Mucosa of stomach (tissue), 1 donor: ENCODE measurements around the gene TAX1BP3.

Experiments
- H3K27me3 ChIP-seq: one replicate; pipeline ENCODE4 v1.7.0; 2013; ENCODE audit warnings: mild to moderate bottlenecking, low read length; ENCODE audit not compliant: control insufficient read depth, insufficient read depth
- H3K36me3 ChIP-seq: one replicate; pipeline ENCODE4 v1.7.0; 2013; ENCODE audit warnings: low read length; ENCODE audit not compliant: control insufficient read depth, insufficient read depth
- H3K4me1 ChIP-seq: one replicate; pipeline ENCODE4 v1.7.0; 2013; ENCODE audit warnings: mild to moderate bottlenecking, low read length; ENCODE audit not compliant: control insufficient read depth, insufficient read depth
- H3K4me3 ChIP-seq: one replicate; pipeline ENCODE4 v1.7.0; 2013; ENCODE audit warnings: low read length
- H3K9ac ChIP-seq: one replicate; pipeline ENCODE4 v1.7.0; 2013; ENCODE audit warnings: mild to moderate bottlenecking, low read length, moderate library complexity
- H3K9me3 ChIP-seq: one replicate; pipeline ENCODE4 v1.7.0; 2013; ENCODE audit warnings: mild to moderate bottlenecking, low read length, moderate library complexity; ENCODE audit not compliant: control insufficient read depth
- donor health status: Pancreatic carcinoma.

Gene TAX1BP3

DNA sequence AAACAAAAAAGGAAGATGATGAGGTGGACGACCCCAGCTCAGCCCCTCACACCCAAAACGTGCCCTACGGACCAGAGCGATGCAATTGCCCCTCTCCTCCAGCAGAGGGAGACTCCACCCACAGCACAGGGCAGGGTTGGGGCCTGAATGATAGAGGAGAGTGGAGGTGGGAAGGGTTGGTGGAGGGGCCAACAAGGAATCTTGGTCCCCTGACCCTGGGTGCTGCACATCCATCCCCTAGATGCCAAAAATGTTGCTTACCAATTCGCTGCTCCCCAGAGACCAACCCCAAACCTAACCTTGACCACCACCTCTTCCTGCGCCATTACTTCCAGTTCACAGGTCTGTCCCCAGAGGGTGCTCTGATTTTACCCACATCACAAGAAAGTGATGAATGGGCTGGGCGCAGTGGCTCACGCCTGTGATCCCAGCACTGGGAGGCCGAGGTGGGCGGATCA, 14.7 kb upstream of the TAX1BP3 start:
- Histone ChIP-seq H3K9ac (no peak overlapping the region), H3K4me1 (peaks cover 12% of the 10 kb centered on the region), H3K36me3 (no peaks in the 10 kb centered on the region), H3K4me3 (no peak overlapping the region), H3K9me3 (no peaks in the 10 kb centered on the region), H3K27me3 (peaks cover 35% of the 10 kb centered on the region)

DNA sequence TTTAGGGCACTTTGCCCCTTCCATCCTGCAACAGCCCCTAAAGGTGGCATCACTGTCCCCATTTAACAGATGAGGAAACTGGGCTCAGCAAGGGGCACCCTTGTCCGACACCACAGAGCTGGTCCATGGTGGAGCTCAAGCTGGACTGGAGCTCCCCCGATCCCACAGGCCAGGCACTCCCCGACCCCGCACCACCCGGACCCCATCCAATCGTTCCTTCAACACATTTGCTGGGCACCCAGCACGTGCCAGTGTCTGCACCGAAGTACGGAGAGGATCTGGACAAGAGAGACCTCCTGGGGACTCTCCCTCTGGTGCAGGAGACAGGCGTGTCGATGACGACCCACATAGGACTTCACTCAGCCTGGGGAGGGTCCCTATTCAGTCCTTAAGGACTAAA, 13.7 kb upstream of the TAX1BP3 start:
- H3K36me3 ChIP-seq = no peaks in the 10 kb centered on the region
- H3K27me3 ChIP-seq = peaks cover 35% of the 10 kb centered on the region
- no peak overlapping the region for H3K9ac ChIP-seq
- no peaks in the 10 kb centered on the region for H3K9me3 ChIP-seq
- H3K4me1 ChIP-seq = peaks cover 16% of the 10 kb centered on the region
- H3K4me3 ChIP-seq = no peak overlapping the region

DNA sequence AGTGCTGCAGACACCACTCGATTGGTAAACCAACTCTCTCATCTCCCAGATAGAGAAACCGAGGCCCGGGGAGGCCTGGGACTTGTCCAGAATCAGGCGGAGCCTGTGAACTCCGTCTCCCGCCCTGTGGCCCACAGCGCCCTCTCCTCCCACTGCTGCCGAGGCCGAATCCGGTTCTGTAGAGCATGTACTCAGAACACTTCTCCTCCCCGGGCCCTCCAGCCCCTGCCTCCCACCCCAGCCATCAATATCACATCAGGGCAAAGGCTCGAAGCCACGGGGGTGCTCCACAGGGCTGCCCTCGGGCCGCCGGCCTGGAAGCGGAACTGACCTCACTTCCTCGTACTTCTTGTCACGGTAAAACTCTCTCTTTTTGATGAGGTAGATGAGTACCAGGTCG, 13.2 kb upstream of the TAX1BP3 start:
- peaks cover 35% of the 10 kb centered on the region for H3K27me3 ChIP-seq

DNA sequence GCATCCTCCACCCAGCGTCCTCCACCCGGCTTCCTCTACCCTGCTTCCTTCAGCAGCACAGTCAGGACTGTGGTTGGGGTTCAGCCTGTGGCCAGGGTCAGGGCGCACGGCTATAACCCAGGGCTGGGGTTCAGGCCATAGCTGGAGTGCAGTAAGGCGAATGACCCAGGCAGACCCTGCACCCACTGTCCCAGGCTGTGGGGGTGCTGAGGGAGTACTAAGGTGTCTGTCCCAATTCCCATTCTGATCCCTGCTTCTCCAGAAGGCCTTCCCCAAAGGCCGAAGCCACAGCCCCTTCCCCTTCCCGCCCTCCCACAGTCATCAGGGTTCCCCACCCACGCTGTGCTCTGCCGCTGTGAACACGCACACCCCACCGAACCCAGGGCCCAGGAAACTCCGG, 12.7 kb upstream of the TAX1BP3 start:
- Histone ChIP-seq H3K27me3 (peaks cover 35% of the 10 kb centered on the region), H3K9me3 (no peaks in the 10 kb centered on the region), H3K4me1 (peaks cover 16% of the 10 kb centered on the region), H3K9ac (no peak overlapping the region), H3K4me3 (no peak overlapping the region), H3K36me3 (no peaks in the 10 kb centered on the region)

More for the DNA sequence above, 13.2 kb upstream of the TAX1BP3 start:
- Histone ChIP-seq H3K9ac (no peak overlapping the region), H3K36me3 (no peaks in the 10 kb centered on the region), H3K9me3 (no peaks in the 10 kb centered on the region), H3K4me1 (peaks cover 16% of the 10 kb centered on the region), H3K4me3 (no peak overlapping the region)

DNA sequence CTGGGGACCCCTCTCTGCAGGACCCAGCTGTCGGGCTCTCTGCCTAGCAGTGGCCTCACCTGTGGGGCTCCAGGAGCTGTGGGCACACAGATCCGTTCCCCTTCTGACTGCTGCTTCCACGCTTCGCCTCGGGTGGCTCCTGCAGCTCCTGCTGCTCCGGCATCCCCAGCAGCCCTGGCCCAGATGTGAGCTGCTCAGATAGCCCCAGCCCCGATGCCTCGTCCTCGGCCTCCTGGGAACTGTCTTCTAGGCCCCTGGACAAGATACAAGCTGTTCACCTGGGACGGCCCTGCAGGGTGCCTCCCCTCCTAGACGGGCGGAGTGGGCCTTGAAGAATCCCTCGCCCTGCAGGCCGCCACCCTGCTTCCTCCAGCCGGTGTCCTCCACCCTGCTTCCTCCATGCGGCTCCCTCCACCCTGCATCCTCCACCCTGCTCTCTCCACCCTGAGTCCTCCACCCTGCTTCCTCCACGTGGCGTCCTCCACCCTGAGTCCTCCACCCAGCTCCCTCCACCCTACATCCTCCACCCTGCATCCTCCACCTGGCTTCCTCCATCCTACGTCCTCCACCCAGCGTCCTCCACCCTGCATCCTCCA, 11.3 kb upstream of the TAX1BP3 start:
- Histone ChIP-seq H3K36me3 (no peaks in the 10 kb centered on the region), H3K9me3 (no peaks in the 10 kb centered on the region), H3K27me3 (peaks cover 29% of the 10 kb centered on the region), H3K9ac (no peak overlapping the region), H3K4me1 (peaks cover 16% of the 10 kb centered on the region), H3K4me3 (no peak overlapping the region)

DNA sequence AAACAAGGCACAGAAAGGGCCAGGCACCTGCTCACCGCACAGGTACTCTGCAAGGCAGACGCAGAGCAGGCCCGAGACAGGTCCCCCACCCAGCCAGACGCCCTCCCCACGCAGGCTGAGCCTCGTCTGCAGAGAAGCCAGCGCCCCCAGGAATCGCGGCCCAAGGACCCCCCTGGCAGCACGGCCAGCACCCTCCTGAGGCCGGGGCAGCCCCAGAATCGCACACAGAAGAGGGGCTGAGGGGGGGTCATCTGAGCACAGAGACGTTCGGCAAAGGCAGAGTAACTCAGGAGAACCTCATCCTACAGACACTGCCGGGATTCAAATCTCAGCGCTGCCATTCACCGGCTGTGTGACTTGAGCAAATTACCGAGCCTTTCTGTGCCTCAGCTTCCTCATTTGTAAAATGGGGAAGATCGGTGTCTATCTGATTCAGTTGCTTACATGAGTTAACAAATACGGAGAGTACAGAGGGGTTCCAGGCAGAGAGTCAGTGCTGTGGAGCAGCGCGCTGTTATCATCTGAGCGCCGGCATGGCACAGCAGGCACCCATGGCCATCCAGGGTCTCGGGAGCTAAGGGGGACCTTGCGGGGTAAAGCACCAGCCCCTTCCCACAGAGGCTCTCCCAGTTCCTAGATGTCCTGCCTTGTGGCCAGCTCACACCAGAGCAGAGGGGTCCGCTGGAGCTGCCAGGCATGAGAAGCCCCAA, 10.6 kb upstream of the TAX1BP3 start:
- Histone ChIP-seq H3K27me3 (peaks cover 22% of the 10 kb centered on the region), H3K36me3 (no peaks in the 10 kb centered on the region), H3K4me3 (no peak overlapping the region), H3K9ac (no peak overlapping the region), H3K4me1 (peaks cover 16% of the 10 kb centered on the region), H3K9me3 (no peaks in the 10 kb centered on the region)

DNA sequence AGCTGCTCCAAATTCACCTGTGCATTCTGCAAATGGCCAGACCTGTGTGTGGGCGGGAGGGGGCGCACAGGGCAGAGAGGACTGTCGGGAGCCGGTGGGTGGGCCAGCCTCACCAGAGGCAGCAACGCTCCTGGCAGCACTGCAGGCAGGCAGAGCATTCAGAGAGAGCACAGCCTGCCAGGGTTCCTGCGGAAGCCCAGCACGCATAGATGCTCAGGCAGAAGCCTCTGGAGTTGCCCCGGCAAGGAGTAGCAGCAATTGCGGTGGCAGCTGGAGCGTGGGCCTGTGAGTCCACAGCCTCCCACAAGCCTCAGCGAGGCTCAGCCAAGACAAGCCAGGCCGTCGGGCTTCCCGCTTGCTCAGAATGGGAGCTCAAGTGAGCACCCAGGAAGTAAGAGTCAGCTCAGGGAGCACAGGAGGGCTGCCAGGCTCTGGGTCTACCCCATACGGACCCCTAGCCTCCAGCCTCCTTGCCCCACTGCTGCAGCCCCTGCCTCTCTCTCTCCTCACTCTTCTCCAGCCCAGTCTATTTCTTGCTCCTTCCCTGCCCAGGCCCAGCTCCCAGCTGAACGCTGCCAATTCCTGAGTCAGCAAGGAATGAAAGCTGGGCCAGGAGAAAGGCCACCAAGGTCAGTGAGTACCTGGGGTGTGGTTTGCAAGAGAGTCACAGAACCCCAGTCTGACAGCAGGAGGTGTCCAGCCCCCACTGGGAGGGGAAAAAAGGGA, 9.9 kb upstream of the TAX1BP3 start:
- Histone ChIP-seq H3K27me3 (peaks cover 17% of the 10 kb centered on the region), H3K4me3 (no peak overlapping the region), H3K36me3 (no peaks in the 10 kb centered on the region), H3K9ac (no peak overlapping the region), H3K9me3 (no peaks in the 10 kb centered on the region), H3K4me1 (peaks cover 16% of the 10 kb centered on the region)

DNA sequence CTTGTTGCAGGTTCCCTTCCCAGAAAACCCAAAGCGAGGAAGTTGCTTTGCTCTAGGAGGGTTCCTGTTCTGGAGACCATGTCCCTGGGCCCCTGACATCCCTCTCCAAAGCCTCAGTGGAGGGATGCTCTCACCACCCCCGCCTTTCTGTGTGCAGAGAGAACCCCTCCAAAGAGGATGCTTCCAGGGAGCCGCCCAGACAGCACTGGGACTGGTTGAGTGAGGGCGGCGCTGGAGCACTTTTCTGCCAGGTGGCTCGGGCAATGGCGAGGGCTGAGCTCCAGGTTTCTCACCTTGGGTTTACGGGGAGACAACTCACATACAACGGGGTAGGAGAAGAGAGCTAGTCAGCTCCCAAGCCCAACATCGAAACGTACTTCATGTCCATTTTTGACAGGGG, 7.5 kb upstream of the TAX1BP3 start:
- Histone ChIP-seq H3K4me1 (peaks cover 16% of the 10 kb centered on the region), H3K9me3 (no peaks in the 10 kb centered on the region), H3K4me3 (no peak overlapping the region), H3K36me3 (no peaks in the 10 kb centered on the region), H3K9ac (no peak overlapping the region), H3K27me3 (peaks cover under 1% of the 10 kb centered on the region)

DNA sequence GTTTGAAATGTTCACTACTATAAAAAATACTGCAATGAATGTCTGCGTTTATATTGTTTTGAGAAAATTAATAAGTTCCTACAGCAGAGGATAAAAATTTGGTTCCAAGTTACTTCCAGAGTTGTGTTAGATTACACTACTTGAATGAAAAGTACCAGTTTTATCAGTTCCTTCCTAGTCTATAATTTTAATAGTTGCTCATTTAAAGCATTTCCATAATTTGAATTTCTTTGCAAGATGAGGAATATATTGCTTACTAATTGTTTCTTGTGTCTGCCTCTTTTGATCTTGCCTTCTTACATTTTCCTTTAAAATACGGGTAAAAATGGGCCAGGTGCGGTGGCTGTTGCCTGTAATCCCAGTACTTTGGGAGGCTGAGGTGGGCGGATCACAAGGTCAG, 4.2 kb upstream of the TAX1BP3 start:
- Histone ChIP-seq H3K36me3 (no peaks in the 10 kb centered on the region), H3K27me3 (no peaks in the 10 kb centered on the region), H3K4me1 (peaks cover 8% of the 10 kb centered on the region), H3K9ac (no peak overlapping the region), H3K4me3 (no peak overlapping the region), H3K9me3 (no peaks in the 10 kb centered on the region)

DNA sequence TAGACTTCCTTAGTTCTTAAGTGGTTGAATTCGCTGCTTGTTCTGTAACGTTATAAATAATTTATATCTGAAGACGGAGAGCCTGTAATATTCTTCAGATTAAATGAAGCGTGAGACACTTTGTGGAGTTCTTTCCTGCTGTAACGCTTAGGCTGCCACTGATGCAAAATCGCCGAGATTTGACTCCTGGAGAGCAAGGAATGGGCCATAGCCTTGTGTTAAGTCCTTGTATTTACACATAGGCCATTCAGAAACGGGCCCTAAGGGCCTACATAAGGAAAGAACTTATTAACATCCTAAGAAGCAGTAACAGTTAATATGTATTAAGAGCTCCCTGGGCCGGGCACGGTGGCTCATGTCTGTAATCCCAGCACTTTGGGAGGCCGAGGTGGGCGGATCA, 1.2 kb upstream of the TAX1BP3 start:
- no peaks in the 10 kb centered on the region for H3K9me3 ChIP-seq
- peaks cover 24% of the 10 kb centered on the region for H3K4me1 ChIP-seq
- peak overlapping the region; percentile 53 for H3K4me3 ChIP-seq
- peaks cover 8% of the 10 kb centered on the region for H3K36me3 ChIP-seq
- H3K27me3 ChIP-seq = no peaks in the 10 kb centered on the region
- H3K9ac ChIP-seq = peak overlapping the region; percentile 81

DNA sequence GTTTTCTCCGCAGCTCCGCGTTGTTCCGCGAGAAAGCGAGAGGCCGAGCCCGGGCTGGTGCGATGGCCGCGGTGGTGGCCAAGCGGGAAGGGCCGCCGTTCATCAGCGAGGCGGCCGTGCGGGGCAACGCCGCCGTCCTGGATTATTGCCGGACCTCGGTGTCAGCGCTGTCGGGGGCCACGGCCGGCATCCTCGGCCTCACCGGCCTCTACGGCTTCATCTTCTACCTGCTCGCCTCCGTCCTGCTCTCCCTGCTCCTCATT, 638 bp upstream of the TAX1BP3 start:
- Histone ChIP-seq H3K4me3 (peak overlapping the region; percentile 53), H3K9ac (peak overlapping the region; percentile 81), H3K27me3 (no peaks in the 10 kb centered on the region), H3K36me3 (peaks cover 10% of the 10 kb centered on the region), H3K4me1 (peaks cover 24% of the 10 kb centered on the region), H3K9me3 (no peaks in the 10 kb centered on the region)
